ENCODE data around the gene RAD52.

Gene RAD52

GRCh38 chr12:912466-913235, 36.8 kb downstream of the RAD52 start:
- no peak for DNase-seq

GRCh38 chr12:911191-911826, 38.2 kb downstream of the RAD52 start:
- DNase-seq = no peak

GRCh38 chr12:910416-910815, 39.1 kb downstream of the RAD52 start:
- no peak for DNase-seq

GRCh38 chr12:909861-910260, 39.6 kb downstream of the RAD52 start:
- DNase-seq = no peak

GRCh38 chr12:907413-908185, 41.9 kb downstream of the RAD52 start:
- no peak for DNase-seq

DNA sequence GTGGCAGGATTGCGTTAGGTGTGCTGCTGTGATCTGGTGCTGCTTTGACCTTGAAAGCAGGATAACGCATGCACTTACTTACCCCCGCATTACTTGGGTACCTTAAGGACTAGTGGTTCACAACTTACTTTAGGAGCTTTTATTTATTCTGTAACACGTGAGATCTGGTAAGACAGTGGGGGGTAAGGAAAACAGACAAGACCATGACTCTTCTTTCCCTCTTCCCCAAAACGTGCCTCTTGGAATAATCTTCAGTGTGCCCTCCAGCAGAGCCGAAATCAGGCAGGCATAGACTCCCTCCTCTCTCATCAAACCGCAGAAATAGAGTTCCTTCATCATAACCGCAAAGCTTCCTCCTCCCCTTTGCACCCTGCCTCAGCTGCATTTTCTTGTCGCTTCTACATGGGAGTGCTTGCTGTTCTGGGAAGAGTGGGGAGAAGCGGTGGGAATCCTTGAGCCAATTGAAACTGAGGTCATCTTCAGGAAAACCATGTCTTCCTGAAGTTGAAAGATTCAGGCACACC, 43.4 kb downstream of the RAD52 start:
- no peak for DNase-seq

DNA sequence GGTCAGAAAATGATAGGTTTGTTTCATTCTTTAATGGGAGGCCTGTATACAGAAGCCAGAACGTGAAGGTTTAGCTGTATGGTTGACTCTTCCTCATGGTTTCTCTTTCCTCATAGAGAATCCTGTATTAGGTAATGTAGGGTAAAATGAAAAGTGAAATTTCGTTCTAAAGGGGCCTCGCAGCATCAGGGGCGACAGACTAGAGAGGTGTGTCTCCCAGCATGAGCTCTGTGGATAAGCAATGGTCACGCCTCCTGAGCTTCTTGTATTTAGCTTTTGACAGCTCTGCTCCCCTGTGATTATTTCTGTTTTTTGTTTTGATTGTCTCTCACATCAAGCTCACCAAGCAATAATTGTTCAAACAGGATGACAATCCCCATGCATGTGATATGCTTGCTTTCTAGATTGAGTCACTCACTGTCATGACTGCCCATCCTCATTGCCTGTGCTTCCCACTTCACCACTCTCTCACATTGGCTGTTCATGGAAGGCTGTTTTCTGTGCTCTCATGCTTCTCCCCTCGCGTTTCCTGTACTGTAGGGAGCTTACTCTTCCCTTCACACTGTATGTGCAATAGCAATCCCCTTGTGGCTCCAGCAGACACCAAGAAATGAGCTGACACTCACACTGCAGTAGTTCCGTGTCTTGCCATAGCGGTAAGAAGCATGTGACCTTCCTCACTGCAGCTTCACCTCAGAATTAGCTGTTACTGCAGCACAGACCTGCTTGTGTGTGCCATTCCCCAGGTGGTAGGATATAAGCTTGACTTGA, 44.0 kb downstream of the RAD52 start:
- no peak for DNase-seq

DNA sequence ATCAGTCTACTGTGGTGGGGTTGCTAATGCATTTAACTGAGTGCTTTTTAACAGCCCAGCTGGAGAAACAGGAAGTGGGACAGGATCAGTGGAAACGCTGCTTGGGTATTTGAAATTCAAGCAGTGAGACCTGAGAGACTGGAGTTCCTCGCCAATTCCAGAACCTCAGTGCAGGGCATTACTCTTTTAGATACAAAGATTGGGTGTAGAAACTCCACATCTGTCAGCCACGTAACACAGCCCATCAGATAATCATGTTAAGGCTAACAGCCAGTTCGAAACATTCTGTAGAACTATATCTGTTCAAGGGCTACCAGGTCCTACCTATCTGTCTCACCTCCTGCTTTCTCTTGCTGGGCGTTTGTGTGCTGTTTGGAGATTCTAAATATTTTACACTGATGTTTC, 45.5 kb downstream of the RAD52 start:
- no peak for DNase-seq

GRCh38 chr12:903055-903454, 46.4 kb downstream of the RAD52 start:
- DNase-seq = no peak

DNA sequence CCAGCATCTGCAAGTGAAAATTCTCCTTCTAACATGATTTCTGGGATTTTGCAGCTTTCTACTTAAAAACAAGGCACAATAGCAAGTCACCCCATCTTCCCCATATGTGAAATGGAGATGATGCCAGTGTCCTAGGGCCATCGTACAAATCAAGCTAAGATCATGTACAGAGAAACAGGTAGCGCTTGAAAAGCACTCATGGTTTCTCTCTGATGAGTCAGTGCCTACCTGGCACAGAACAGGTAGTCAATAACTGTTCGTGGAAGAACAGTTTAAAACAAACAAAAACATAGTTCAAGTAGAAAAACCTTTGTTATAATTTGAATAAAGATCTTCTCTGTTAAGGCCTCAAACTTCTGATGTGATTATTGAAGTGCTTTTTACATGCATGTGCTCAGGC, 46.9 kb downstream of the RAD52 start:
- DNase-seq = no peak

DNA sequence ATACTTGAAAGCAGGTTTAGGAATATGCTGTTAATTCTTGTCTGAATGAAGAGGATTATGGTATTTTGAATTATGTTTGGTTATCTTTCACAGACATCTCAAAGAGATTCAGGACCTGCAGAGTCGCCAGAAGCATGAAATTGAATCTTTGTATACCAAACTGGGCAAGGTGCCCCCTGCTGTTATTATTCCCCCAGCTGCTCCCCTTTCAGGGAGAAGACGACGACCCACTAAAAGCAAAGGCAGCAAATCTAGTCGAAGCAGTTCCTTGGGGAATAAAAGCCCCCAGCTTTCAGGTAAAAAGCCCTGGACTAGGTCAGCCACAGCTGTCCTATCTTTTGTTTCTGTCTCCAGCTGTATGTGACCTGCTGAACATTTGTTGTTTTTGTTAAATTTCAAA, 52.1 kb downstream of the RAD52 start:
- no peak for DNase-seq

- no peak for DNase-seq
Observed at GRCh38 chr12:896031-896430, 53.5 kb downstream of the RAD52 start.

GRCh38 chr12:894226-894625, 55.3 kb downstream of the RAD52 start:
- DNase-seq = no peak

GRCh38 chr12:886206-886605, 63.3 kb downstream of the RAD52 start:
- DNase-seq = no peak

GRCh38 chr12:885701-886100, 63.8 kb downstream of the RAD52 start:
- DNase-seq = no peak

- no peak for DNase-seq
Observed at GRCh38 chr12:884746-885414, 64.6 kb downstream of the RAD52 start.

DNA sequence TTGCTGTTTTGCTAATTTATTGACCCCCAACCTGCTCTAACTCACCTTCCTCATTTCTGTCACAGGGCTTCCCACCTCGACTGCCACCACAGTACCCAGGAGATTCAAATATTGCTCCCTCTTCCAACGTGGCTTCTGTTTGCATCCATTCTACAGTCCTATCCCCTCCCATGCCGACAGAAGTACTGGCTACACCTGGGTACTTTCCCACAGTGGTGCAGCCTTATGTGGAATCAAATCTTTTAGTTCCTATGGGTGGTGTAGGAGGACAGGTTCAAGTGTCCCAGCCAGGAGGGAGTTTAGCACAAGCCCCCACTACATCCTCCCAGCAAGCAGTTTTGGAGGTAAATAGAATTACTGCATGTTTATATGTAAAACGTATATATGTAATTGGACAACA, 68.8 kb downstream of the RAD52 start:
- no peak for DNase-seq

- no peak for DNase-seq
Observed at GRCh38 chr12:879641-880040, 69.9 kb downstream of the RAD52 start.

DNA sequence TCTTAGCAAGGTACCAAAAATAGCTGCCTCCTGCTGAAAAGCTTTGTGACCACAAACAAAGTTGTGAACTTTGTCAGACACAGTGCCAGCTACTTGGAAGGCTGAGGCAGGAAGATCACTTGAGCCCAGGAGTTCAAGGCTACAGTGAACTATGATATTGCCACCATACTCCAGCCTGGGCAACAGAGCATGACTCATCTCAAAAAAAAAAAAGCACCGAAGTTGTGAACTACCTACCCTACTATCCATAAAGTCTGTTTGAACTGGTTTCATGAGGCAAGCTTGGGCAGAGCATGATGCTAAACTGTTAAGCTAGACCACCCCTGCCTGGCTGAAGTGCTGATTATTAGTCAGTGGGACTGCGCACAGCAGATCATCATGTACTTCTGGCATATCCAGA, 75.5 kb downstream of the RAD52 start:
- DNase-seq = no peak

DNA sequence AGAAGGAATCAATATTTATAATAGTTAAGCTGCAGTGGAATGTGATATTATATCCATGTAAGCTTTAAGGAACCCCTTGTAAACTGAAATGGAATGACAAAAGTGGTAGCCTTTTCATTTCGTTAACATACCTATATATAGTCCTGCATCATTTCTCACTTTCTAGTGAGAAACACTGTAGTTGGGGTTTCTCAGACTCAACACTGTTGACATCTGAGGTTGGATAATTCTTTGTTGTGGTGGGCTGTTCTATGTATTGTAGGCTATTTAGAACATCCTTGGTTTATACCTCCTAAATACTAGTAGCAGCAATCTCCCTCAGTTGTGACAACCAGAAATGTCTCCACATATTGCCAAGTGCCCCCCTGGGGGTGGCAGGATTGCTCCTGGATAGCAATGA, 79.1 kb downstream of the RAD52 start:
- no peak for DNase-seq

DNA sequence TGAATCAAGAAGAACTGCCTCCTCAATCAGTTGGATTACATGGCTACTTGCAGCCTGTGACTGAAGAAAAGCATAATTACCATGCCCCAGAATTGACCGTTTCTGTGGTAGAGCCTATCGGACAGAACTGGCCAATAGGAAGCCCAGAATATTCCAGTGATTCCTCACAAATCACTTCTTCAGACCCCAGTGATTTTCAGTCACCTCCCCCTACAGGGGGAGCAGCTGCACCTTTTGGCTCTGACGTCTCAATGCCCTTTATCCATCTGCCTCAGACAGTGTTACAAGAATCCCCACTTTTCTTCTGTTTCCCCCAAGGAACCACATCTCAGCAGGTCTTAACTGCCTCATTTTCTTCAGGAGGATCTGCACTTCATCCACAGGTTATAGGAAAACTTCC, 80.8 kb downstream of the RAD52 start:
- DNase-seq = no peak

- no peak for DNase-seq
Observed at GRCh38 chr12:867905-868304, 81.6 kb downstream of the RAD52 start.
